ENCODE results near the gene UNC5C.

GRCh38 chr4:95500361-95500760 is 48.4 kb downstream of the UNC5C start:
- TF ChIP-seq, protein P1, sequence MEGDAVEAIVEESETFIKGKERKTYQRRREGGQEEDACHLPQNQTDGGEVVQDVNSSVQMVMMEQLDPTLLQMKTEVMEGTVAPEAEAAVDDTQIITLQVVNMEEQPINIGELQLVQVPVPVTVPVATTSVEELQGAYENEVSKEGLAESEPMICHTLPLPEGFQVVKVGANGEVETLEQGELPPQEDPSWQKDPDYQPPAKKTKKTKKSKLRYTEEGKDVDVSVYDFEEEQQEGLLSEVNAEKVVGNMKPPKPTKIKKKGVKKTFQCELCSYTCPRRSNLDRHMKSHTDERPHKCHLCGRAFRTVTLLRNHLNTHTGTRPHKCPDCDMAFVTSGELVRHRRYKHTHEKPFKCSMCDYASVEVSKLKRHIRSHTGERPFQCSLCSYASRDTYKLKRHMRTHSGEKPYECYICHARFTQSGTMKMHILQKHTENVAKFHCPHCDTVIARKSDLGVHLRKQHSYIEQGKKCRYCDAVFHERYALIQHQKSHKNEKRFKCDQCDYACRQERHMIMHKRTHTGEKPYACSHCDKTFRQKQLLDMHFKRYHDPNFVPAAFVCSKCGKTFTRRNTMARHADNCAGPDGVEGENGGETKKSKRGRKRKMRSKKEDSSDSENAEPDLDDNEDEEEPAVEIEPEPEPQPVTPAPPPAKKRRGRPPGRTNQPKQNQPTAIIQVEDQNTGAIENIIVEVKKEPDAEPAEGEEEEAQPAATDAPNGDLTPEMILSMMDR (conservative IDR thresholded peaks at IDR 0.05; ENCODE audit: low read length): no peak
- no peak for TF ChIP-seq EZH2phosphoT487 (IDR thresholded peaks at IDR 0.05; ENCODE audit: borderline replicate concordance, low read depth, low read length)
